GM21447 (cell line): Measurements from ENCODE around the gene CUL7.
"Not testable (repeated sequence)": the region's sequence is repeated elsewhere in the genome, so short reads cannot be mapped to it uniquely, and the experiment has no call there.

Source experiments
- ATAC-seq: cut with Tn5 transposase; IDR thresholded peaks from one replicate; pipeline ENCODE4 v1.9.1; 2021; ENCODE audit not compliant: unreplicated experiment

CUL7 gene

DNA sequence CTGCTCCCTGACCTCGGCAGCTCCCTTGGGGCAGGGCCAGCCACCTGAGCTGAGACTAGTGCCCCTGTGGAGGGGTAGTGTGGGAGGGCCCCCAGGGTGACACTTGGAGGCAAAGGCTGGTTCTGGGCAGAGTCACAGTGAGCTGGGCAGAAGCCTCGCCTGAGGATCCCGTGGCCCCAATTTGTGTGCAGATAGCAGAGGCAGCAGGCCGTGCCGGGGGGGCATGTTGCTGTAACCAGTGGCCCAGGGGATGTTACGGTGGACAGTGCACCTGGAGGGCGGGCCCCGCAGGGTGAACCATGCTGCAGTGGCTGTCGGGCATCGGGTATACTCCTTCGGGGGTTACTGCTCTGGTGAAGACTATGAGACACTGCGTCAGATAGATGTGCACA lies 36.7 kb downstream of the CUL7 start:
- no peak for ATAC-seq

DNA sequence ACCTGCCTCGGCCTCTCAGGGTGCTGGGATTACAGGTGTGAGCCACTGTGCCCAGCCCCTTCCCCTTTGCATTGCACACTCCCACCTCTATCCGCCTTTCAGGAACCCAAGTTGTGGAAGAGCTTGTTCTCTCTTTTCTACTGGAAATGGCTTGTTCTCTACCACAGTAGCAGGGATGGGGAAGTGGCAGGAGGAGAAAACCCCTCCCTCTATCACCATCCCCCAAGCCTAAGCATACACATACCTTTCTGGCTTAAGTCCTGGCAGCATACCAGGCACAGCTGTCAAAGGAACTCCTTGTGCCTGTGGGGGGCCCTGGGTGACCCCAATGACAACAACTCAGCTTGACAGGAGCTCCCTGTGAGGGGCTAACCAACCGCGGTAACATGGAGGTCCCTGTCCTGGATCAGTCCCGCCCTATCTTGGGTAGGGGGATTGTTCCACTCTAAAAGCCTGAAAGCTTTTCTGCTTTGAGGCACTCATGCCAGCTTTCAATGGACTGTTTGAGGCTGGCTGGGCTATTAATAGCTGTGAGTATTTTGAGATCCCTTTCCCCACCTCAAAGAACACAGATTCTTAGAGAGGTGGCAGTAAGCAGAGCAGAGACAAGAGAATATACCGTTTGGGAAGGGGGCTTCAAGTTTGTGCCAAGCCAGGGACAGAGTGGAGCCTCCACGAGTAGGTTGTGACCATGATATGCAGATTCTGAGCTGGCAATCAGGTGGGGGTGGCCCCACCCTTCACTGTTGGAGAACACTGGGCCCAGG lies 37.3 kb downstream of the CUL7 start:
- ATAC-seq, result no peak

DNA sequence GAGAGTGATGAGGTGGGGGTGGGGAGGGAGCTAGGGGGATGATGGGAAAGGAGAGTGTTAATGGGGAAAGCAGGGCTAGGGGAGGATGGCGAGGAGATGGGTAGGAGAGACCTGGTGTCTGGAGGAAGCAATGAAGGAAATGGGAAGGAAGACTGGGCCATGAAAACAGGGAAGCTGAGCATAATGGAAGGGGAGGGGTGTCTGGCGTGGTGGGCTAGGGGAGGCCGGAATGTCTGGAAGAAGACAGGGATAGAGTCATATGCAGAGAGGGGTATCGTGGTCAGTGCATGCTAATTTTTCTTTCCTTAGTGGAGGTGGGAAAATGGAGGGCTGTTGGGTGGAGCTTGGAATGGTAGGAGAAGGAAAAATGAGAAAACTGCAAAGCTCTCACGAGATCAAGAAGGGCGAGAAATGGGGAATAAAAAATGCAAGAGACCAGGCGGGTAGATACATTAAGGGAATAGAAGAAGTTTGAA lies 39.2 kb downstream of the CUL7 start:
- ATAC-seq, result no peak

DNA sequence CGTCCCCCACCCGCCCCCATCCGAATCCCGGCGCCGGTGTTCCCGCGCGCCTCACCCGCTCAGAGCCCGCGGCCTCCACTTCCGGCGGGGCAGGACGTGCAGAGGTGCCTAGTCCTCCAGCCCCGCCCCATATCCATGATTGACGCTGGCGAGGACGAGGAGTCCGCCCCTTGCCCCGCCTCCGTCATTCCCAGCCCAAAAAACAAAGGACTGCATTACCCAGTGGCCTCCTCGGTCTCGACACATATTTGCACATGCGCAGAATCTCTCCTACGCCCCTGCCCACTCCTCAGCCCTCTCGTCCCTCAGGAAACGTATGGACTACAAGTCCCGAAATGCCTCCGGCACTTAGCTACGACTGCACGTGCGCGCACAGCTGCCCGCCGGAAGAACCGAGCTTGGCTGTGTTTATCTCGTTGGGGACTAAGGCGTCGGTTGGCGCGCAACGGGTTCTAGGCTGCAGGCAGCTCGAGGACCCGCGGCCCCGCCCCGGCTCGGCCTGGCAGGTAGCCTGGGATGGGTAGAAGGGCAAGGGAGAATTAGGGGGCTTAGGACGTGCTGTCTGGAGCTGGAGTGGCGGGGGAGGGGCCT lies 39.7 kb downstream of the CUL7 start, which contains the start of the genes KLHDC3 and MEA1:
KLHDC3 (plus strand) TSS at position 407 of the 591 bp plus-strand sequence. CDS start 2,944 bp downstream, outside the sequence.
MEA1 (minus strand) TSS at position 104 of the 591 bp plus-strand sequence. CDS start 133 bp downstream, outside the sequence.
- ATAC-seq, result peak; percentile 91

DNA sequence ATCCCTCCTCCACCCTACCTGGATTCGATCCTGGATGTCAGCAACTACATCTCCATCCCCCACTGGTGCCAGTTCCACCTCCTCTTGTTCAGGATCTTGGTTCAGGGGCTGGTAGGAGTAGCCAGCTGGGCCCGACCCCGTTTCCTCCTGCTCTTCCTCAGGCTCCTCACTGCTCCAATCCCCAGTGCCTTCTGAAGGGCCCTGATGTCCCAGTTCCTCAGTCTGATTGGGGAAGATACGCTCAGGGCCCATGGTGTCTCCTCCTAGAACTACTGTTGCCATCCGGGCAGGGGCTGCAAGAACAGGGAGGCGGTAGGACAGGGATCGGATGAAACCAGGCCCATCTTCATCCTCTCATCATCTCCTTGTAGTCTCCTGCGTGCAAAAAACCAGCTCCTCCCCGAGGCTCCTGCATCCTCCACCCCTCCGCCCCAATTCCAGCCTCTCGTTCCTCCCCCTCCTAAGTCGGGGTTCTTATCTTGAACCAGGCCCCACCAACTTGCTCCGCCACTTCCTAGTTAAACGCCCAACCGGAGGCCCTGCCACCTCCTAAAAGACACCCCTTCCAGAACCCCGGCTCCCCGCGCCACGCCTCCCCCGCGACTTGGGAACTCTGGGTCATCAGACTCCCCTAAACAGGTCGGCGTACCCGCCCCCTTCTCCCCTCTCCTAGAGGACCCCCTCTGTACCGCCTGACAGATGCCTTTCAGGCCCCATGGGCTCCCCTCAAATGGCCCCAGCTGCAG lies 40.4 kb downstream of the CUL7 start:
- ATAC-seq, result peak; percentile 9

DNA sequence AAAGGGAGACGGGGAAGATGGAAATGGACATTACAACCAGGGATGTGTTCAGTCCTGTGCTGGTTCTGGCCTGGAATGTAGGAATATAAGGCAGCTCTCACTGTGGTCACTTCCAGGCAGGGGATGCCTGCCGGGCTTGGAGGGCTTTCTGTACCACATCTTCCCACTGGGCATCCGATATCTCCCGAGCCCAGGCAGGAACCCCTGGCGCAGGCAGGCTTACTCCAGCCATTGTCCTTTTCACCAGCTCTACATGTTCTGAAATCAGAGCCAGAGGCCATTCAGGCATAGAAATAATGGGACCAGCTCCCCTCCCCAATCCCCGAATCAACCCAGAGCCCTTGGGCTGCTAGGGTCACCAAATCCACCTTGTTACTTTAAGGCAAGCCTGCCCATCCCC lies 41.3 kb downstream of the CUL7 start:
- no peak for ATAC-seq

DNA sequence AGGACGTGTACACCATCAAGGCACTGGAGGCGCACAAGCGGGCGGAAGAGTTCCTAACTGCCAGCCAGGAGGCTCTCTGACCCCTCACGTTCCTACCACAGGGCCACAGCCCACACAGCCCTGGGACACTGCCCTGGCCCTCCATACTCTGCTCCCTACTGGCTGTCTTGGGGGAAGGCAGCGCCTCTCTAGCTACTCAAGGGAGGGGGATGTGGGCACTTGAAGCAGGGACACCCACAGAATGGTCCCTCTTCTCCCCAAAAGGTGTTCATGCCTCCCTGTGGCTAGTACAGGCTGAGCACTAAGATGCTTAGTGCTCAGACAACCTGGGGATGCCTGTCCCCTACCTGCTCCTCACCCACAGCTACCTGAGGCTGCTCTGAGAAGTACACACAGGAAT lies 42.4 kb downstream of the CUL7 start:
- no peak for ATAC-seq

DNA sequence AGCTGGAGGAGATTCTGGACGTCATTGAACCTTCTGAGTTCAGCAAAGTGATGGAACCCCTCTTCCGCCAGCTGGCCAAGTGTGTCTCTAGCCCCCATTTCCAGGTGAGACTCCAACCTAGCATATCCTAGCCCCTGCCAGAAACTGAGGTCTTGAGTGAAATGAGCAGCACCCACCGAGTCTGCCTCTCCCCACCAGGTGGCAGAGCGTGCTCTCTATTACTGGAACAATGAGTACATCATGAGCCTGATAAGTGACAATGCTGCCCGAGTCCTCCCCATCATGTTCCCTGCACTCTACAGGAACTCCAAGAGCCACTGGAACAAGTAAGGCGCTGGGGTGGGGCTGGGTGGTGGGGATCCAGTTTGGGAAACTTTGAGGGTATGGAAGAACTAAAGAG lies 44.5 kb downstream of the CUL7 start:
- no peak for ATAC-seq

DNA sequence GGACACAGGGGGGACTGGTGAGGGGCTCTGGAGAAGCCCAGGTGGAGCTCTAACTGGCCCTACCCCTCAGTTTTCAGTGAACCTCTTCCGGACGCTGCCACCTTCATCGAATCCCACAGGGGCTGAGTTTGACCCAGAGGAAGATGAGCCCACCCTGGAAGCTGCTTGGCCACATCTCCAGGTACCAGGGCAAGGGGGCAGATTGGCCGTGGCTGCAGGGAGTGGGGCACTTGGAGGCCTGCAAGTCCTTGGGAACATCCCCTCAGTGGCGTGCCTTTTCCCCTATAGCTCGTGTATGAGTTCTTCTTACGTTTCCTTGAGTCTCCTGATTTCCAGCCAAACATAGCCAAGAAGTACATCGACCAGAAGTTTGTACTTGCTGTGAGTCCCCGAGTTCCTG lies 46.5 kb downstream of the CUL7 start:
- no peak for ATAC-seq

DNA sequence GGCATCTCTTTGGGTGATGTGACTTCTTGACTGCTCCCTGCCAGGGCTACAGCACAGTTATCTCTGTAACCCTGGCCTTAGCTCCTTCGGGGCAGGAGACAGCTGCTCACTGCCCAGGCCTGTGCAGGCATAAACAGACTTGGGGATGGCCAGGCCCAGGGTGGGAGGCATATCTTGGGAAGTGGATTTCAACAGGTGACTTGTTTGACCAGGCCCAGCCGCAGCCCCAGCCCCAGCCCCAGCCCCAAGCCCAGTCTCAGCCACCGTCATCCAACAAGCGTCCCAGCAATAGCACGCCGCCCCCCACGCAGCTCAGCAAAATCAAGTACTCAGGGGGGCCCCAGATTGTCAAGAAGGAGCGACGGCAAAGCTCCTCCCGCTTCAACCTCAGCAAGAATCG lies 47.4 kb downstream of the CUL7 start:
- ATAC-seq, result no peak

DNA sequence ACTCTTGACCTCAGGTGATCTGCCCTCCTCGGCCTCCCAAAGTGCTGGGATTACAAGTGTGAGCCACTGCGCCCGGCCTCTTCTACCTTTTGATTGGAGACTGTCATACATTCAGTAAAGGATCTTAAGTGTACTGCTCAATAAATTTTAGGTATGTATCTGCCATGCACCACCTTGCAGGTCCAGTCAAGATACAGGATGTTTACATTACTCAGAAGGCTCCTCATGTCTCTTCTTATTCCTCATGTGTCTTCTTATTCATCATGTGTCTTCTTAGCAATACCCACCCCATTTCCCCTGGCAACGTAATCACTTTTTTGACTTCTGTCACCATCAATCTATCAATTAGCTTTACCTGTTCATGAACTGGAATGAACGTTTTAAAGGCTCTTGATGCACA lies 47.8 kb downstream of the CUL7 start:
- no peak for ATAC-seq

DNA sequence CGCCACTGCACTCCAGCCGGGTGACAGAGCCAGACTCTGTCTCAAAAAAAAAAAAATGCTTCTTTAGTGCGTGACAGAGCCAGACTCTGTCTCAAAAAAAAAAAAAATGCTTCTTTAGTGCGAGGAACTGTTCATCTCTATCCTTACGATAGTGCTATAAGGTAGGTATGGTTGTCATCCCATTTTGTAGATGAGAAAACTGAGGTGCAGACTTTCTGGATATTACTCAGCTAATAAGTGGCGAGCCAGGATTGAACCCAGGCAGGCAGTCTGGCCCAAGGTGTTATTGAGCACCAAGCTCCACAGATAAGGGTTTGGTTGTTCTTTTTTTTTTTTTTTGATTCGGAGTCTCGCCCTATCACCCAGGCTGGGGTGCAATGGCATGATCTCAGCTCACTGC lies 51.8 kb downstream of the CUL7 start:
- ATAC-seq, result no peak

DNA sequence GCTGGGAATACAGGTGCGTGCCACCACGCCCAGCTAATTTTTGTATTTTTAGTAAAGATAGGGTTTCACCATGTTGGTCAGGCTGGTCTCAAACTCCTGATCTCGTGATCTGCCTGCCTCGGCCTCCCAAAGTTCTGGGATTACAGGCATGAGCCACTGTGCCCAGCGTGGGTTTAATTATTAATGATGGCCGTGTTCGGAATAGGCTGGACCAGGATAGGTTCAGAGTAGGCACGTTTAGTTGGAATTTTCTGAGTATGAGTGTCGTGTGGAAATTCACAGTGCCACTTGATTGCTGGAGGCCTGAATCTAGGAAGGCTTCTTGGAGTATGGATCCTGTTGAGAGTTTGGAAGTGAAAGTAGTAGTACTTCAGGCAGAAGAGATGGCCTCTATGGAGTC lies 55.4 kb downstream of the CUL7 start:
- not testable (repeated sequence) for ATAC-seq

DNA sequence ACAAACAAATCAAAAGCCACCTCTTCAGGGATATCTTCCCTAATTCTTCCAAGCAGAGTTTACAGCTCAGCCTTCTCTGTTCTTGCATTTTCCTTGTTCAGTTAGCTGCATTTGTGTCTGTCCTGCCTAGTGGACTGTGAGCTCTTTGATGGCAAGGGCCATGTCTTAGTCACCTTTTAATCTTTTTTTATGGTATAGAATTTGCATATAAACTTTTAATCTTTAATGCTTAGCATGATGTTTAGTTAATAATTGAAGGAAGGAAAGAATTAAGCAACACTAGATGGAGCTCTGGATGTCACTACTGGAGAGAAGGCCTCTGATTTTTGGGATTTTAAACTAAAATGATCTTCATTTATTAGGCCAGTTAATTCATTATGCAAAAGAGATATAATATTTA lies 57.1 kb downstream of the CUL7 start:
- ATAC-seq, result no peak

DNA sequence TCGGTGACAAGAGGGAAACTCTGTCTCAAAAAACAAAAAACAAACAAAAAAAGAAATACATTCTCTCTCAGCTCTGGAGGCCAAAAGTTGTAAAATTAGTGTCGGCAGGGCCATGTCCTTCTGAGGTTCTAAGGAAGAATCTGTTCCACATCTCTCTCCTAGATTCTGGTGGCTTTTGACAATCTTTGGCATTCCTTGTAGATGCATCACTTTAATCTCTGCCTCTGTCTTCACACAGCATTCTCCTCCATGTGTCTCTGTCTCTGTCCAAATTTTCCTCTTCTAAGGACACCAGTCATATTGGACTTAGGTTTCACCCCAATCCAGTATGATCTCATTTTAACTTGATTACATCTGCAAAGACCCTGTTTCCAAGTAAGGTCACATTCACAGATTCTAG lies 60.2 kb downstream of the CUL7 start:
- no peak for ATAC-seq

DNA sequence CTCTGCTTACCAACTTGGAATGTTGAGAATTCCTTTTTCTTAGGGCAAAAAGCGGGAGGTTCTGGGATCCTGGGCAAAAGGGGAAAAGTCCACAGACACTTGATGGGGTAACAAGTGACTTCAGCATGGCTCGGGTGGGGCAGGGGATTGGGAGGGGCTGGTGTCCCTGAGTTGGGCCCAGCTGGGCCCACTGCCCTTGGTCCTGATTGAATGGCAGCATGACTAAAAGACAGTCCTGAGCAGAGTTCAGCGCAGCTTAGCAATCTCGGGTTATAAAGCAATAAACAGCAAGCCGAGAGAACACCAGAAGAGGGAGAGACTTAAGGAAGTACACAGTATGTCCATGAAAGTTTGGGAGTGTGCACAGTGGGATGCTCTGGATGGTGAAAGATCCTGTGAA lies 63.7 kb downstream of the CUL7 start:
- ATAC-seq, result no peak

DNA sequence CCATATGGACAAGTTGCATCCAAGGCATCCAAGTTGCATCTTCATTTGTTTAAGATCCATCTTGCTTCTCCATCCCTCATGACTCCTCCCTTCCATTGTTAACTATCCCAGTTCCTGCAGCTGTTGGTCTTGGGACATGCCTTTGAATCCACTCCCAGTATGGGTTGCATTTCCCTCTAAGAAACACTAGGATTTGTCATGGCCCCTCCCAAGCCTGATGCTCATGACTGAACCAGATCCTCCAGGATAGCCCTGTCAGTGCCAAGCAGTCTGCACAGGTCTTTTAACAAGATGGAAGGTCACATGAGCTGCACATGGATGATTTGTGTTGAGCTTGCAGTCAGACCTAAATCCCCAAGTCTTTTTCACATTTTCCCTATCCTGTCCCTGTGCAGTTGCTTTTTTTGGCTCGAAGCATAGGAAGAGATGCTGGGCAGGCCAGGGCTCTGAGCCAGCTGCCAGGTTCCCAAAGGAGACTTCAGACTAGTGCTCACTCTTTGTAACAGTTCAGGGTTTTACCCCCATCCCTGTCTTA lies 65.1 kb downstream of the CUL7 start:
- no peak for ATAC-seq
